DOHH2 (cell line): ENCODE measurements around the gene LIMS2.

ENCODE experiments used
- EZH2phosphoT487 ChIP-seq: fragments of 200-600 bp; sonication (generic); IDR thresholded peaks from 2 replicates; pipeline ENCODE4 v1.6.1; 2017; ENCODE audit warnings: borderline replicate concordance, mild to moderate bottlenecking, antibody characterized with exemption, low read length, moderate library complexity, mixed read lengths
- TF ChIP-seq, protein P1 (sequence below): fragments of 200-600 bp; sonication (generic); IDR thresholded peaks from one replicate; pipeline ENCODE4 v1.5.1; 2014; ENCODE audit warnings: antibody characterized with exemption, mild to moderate bottlenecking, low read depth, low read length; ENCODE audit not compliant: poor library complexity, severe bottlenecking

DNA sequence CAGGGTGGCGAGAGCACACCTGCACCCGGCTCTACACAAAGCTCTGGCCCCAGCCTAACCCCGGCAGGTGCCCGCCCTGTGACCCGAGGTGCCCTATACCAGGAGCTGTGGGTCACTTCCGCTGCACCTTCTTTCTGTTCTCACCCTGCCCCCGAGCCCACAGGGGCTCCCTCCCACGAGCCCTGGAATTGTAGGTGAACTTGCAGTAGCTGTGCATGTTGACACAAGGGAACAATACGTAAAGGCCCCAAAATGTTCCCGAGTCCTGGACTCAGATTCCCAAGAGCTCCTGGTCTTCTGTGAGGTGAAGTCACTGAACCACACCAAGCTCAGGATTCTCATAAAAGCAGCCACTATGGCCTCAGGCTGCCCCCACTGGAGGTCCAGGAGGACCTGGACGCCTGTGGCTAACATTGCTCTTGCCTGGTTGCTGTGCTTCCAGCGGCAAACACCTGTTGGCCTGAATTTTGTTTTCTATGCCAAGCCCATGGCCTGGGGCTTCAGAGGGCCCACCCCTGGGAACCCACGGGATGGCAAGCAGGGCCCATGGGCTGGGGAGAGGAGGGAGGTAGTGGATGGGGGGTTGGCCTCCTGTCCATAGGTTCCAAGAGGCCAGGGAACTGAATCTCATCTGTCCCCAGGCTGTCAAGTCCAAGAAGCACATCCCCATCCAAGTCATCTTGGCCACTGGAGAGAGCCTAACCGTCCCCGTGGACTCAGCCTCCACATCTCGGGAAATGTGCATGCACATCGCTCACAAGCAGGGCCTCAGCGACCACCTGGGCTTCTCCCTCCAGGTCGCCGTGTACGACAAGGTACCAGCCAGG lies 52.6 kb downstream of the LIMS2 start:
- TF ChIP-seq, protein P1, sequence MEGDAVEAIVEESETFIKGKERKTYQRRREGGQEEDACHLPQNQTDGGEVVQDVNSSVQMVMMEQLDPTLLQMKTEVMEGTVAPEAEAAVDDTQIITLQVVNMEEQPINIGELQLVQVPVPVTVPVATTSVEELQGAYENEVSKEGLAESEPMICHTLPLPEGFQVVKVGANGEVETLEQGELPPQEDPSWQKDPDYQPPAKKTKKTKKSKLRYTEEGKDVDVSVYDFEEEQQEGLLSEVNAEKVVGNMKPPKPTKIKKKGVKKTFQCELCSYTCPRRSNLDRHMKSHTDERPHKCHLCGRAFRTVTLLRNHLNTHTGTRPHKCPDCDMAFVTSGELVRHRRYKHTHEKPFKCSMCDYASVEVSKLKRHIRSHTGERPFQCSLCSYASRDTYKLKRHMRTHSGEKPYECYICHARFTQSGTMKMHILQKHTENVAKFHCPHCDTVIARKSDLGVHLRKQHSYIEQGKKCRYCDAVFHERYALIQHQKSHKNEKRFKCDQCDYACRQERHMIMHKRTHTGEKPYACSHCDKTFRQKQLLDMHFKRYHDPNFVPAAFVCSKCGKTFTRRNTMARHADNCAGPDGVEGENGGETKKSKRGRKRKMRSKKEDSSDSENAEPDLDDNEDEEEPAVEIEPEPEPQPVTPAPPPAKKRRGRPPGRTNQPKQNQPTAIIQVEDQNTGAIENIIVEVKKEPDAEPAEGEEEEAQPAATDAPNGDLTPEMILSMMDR, result no peak
- no peak for TF ChIP-seq EZH2phosphoT487
